GM19193 (cell line): ENCODE measurements around the gene IPCEF1.

Experiments used
- POLR2A ChIP-seq: IDR thresholded peaks from 4 replicates; pipeline ENCODE4 v1.6.1; 2011; ENCODE audit not compliant: insufficient read depth, insufficient read length; ENCODE audit errors: extremely low read depth

IPCEF1 gene

GRCh38 chr6:154292066-154292465 is 64.5 kb downstream of the IPCEF1 start:
- no peak for TF ChIP-seq POLR2A

GRCh38 chr6:154289818-154290508 is 66.6 kb downstream of the IPCEF1 start:
- TF ChIP-seq POLR2A: no peak

- TF ChIP-seq POLR2A: no peak
Observed at GRCh38 chr6:154285826-154286225, 70.8 kb downstream of the IPCEF1 start.

DNA sequence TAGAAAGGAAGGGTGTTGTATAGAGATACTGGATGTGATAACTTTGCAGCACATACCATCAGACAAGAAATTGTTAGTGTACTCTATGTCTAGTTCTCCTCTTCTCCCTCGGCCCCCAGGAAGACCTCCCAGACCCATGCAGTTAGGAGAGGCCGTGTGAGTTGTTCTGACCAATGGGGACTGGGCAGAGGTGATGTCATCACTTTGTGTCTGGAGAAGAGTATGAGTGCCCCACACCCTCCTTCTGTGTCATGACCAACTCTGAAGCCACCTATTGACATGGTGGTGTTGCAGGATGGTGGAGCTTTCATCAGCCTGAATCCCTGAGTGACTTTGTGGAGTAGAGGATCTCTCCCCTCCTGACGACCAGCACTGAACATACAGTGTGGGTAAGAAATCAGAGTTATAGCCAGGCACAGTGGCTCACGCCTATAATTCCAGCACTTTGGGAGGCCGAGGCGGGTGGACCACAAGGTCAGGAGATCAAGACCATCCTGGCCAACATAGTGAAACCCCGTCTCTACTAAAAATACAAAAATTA is 72.2 kb downstream of the IPCEF1 start:
- TF ChIP-seq POLR2A: no peak

DNA sequence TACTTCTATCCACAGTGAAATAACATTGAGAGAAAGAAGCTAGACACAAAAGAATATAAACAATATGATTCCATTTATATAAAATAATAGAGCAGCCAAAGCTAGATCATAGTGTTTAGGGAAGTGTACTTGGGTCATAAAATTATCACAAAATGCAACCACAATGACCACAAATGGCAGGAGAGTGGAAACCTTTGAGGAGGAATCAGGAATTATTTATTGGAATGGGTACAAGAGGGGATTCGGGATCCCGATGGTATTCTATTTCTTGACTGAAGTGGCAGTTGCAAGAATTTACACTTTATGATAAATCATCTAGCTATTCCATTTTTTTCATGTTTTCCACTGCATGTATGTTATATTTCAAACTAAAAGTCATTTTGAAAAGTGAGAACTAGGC is 76.1 kb downstream of the IPCEF1 start:
- no peak for TF ChIP-seq POLR2A

- TF ChIP-seq POLR2A: no peak
Observed at GRCh38 chr6:154277629-154278017, 79.0 kb downstream of the IPCEF1 start.

GRCh38 chr6:154276810-154277628 is 79.6 kb downstream of the IPCEF1 start:
- TF ChIP-seq POLR2A: no peak

DNA sequence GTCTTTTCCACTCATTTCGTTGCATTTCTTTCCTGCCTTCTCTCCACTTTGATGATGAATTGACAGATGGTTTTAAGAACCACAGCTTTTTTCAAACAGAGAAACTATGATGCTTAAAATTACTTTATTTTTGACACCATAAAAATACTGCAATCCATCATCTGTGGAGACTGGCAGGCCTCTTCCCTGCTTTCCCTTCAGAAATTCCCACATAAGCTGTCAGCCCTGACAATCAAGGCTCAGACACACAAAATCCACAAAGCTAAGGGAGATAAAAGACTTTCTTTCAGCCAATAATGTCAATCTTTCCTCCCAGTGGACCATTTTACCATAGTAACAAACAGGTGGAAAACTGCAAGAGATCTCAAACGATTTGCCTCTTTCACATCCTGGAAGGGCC is 82.4 kb downstream of the IPCEF1 start:
- TF ChIP-seq POLR2A: no peak

- no peak for TF ChIP-seq POLR2A
Observed at GRCh38 chr6:154268486-154268885, 88.1 kb downstream of the IPCEF1 start.

DNA sequence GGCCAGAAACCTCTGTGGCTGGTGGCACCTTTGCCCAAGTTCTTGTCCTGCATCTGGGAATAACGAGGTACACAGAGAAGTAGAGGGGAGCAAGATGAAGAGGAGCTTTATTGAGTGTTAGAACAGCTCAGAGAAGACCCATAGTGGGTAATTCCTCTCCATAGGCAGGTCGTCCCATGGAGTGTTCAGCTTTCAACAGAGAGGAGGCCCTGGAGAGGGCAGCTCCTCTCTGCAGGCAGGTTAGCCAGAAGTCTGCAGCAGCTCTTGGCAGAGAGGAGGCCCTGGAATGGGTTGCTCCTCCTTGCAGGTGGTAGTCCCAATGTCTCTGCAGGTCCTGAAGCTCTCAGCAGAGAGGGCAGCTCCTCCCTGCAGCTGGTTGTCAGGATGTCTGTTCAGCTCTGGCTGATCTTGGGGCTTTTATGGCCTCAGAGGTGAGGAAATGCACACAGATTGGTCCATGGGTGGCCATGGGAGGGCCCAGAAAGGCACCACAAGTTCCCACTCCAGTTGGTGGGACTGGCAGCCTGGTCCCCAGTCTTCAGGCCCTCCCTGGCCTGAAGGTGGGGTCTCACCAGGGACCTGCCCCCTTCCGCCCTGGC is 89.0 kb downstream of the IPCEF1 start:
- TF ChIP-seq POLR2A: peak; percentile 62

DNA sequence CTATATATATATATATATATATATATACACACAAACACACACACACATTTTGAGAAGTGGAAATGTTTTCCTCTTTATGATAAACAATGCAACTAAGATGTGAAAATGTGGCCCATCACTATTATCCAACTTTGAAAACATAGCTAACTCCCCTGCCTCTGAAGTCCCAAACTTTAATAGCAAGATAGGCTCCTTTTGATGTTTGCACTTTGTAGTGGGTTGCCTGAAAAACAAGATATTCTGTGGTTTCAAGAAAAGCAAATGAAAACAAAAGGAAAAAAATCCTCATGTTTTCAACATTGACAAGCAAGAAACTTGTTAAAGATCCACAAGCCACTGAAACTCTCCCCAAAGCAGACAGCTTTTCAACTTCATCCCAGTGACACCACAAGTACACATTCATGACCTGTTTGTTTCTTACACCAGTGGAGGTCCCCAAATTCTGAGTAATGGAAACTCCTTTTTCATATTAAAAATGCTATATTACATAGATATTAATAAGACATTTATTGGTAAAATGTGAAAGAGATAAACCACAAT is 90.0 kb downstream of the IPCEF1 start:
- no peak for TF ChIP-seq POLR2A

DNA sequence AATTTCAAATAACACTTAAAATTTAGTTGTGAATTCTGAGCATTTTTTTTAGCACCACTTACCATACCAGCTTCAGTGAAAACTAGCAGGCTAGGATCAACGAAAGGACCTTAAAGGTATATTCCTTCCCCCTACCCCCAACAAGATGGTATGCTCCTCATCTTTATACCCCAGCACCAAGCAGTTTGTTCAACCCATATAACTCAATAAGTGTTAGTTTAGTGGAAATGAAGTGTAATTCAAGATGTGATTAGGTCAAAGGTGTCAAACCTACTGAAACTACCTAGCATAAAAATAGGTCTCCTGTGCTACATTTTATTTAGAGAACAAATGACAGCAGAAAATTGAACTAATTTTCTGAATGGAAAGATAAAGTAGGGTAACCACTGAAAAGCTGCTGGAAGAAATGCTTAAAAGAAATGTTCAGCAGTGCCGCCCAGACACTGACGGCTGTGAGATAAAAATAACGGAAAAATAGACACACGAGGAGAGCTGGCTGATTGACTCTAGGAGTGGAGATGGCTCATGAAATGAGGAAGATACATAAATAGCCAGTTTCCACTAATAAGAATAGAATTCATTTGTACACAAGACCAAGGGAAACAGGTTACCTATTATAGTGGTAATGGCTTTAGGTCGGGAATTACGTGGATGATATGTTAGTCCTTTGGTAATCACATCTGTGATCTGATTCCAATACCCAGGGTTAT is 94.8 kb downstream of the IPCEF1 start:
- no peak for TF ChIP-seq POLR2A

DNA sequence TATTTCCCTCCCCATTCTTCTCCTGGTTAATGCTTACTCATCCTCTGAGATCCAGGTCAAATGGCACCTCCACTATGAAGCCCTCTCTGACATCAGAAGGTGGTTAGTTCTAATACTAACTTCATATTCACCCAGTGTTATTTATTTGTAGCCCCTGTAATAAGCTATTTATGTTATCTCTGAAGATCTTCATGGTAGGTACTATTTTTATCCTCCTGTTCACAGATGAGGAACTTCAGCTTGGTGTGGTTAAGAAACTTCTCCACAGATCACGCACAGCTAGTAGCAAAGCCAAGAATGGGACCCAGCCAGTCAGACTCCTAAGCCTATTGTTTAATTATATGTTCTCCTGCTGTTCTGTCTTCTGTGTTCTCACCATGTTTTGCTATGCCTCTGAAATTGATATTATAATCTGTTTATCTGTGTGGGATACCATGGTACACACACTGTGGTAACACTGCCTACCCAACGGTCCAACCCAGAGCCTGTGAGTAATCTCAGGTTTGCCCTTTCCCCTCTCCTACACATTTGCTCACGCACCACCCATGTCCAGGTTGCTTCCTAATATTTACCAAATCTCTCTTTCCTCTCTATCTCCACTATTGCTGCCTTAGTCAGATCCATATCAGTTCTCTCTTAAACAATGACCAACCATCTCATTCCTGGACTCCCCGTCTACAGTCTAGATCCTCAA is 98.4 kb downstream of the IPCEF1 start:
- TF ChIP-seq POLR2A: no peak

DNA sequence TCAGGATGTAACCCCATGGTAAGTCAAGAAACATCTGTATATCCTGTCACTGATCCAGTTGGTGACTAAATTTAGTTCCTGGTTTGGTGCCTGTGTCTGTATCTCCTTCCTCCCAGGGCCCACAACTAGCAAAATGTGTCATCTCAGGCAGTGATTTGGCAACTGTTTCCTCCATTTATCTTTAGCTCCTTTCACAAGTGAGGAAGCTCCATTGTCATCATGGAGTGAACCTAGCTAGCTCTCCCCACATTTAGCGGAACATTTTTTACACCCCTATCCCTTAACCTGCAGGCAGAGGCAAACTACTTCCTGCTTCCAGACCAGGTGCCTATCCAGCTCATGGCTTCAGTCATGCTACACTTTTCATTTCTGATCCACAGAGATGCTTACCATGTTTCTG is 99.5 kb downstream of the IPCEF1 start:
- TF ChIP-seq POLR2A: no peak
